ENCODE data around the gene FOXP4.

The FOXP4 gene

DNA sequence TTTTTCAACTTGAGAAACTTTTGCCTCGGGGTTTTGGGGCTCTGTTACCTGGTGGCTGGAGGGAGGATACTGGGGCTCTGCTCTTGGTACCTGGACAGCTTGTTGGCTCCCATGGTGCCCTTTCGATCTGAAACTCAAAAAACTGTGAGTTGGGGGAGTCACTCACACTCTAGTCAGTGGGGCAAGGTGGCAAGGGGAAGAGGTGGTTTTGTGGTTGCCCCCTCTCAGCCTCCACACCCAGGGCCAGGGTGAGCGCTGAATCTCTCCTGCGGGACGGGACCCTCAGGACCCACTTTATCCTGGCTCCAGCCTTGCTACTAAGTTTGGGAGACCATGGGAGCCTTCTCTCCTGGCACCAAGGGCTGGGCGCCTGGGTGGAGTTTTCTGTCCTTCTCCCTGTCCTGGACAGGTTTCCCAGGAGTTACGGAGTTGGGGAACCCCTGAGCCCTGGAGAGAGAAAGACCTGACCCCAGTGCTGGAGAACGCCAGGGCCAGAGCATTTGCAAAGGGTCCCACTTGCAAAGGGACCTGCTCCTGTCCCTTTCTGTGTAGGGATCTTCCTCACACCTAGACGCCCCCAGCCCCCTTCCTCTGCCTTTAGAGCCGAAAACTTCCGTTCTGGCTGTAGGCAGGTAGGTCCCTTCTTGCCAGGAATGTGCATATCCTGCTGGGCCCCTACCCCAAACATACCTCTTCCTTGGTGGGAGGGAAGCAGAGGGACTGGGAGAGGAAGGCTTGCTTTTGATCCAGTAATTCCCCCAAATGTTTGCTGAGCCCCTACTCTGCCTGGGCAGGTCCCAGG is 2.9 kb downstream of the FOXP4 start:
- no peak for DNase-seq

DNA sequence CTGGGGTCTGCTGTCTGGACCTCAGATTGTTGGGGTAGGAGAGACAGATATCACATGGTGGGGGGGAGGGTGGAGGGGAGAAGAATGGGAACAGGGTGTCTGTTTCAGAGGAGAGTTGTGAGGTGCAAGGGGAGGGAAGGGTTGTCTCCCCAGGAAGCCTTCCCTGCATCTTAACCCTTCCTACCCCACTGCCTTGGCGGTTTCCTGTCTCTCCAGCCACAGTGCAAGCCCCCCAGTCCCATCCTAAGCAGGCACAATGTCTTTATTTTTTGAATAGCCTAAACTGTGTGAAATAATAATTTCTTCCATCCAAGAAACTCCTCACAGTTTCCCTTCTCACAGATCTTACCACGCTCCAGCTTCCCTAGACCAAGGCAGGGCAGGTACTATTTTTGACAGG is 3.5 kb downstream of the FOXP4 start:
- DNase-seq: no peak

DNA sequence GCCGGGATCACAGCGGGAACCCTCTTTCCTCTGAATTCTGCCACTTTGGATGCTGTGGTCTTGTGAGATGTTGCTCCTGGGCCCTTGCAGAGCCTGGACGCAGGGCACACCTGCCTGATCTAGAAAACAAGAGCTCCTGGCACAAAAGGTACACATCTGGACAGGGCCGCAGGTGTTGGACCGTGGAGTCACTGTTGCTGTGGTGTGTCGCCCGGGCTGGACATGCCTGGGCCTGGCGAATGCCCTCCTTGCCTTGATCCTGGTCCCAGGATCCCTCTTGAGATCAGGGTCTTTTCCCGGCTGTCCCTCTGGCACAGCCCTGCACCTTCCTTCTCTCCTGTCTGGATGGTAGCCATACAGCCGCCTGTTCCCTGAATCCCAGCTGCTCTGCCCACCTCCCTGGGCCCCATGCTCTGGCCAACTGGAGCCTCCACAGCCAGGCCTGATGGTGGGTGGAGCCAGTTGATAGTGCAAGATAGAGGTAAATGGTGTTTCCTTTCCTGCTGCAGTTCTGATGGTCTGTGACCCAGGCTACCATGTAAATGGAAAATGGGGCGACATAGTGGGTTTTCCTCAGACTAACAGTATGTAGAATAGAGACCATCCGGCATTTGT is 5.0 kb downstream of the FOXP4 start:
- peak; percentile 88 for DNase-seq

DNA sequence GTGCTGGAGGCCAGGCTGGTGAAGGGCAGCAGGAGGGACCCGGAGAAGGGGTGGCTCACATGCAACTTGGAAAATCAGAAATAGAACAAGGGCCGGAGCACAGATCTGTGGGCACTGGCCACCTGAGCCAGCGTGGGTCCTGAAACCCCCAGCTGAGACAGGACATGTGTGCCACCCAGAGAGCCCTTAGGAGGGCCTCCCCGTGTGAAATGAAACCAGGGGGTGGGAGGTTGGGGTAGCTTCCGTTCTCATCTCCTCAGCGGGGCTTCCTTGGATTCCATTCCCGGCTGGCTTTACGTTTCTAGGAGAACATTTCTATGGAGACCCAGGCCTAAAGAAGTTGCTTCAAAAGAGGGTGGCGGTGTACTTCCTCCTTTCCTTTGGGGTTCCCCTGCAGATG is 5.7 kb downstream of the FOXP4 start:
- no peak for DNase-seq

DNA sequence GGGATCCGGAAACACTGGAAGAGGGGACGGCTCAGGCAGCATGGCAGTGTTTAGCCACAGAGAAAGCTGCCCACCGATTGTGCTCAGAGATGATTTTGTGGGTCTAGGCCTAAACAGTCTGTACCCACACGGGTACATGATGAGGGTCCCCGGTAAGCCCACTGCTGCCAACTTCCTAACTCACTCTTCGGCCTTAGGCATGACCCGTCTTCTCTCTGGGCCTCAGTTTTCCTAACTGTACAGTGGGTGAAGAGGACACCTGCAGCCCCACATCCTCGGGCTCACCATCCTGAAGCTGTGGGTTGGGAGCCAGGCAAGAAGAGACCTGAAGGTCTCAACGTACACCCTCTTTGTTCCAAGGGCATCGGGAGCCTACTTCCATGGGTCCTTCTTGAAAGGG is 6.5 kb downstream of the FOXP4 start:
- DNase-seq: no peak

- DNase-seq: no peak
These were observed 7.3 kb downstream of the FOXP4 start for GRCh38 chr6:41553405-41553999.

- no peak for DNase-seq
These were observed 9.4 kb downstream of the FOXP4 start for GRCh38 chr6:41555326-41556300.

DNA sequence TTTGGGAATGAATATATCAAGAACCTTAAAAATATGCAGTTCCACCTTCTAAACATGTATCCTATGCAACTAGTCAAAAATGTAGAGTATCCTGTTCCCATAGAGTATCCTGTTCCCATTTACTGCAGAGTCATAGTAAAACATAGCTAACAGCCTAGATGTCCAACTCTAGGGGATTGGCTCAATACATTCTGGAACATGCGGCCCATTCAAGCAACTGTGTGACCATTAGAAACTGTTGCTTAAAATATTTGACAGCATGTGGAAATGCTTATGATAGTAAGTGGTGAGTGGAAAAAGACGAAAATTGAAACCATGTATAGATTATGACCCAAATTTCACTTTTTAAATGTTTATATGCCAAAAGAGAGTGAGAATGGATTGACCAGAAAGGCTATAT is 11.2 kb downstream of the FOXP4 start:
- DNase-seq: no peak

DNA sequence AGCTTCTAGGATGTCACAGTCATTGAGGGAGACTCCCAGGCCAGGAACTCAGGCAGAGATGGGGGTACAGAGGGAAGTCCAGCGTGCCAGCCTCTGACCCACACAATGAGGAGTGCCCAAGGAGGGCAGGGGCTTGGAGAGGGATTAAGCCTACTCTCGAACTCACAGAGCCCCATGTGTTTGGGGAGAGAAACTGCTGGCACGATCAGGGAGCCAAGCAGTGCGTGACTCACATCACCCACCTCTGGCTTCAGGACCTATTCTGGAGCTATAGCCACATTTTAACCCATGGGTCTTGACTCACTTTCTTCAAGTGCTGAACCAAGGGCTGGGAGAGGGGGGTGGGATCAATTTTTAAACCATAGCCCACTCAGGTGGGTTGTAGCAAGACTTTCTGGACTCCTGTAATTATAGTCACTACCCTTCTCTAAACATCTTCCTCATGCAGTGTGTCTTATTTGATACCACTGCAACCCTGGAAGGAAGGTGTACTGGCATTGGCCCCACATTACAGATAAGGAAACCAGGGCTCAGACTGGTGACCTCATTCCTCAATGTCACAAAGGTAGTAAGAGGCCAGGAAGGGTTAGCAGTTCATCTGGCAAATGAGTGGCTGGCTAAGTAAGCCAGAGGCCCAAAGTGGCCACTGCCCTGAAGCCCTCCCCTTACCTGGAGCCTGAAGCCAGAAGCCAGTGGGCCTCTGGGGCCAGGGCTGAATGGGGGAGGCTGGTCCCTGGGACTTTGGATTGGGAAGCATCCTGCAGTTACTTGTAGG is 12.0 kb downstream of the FOXP4 start:
- no peak for DNase-seq

GRCh38 chr6:41559655-41560427 is 13.7 kb downstream of the FOXP4 start:
- DNase-seq: no peak

DNA sequence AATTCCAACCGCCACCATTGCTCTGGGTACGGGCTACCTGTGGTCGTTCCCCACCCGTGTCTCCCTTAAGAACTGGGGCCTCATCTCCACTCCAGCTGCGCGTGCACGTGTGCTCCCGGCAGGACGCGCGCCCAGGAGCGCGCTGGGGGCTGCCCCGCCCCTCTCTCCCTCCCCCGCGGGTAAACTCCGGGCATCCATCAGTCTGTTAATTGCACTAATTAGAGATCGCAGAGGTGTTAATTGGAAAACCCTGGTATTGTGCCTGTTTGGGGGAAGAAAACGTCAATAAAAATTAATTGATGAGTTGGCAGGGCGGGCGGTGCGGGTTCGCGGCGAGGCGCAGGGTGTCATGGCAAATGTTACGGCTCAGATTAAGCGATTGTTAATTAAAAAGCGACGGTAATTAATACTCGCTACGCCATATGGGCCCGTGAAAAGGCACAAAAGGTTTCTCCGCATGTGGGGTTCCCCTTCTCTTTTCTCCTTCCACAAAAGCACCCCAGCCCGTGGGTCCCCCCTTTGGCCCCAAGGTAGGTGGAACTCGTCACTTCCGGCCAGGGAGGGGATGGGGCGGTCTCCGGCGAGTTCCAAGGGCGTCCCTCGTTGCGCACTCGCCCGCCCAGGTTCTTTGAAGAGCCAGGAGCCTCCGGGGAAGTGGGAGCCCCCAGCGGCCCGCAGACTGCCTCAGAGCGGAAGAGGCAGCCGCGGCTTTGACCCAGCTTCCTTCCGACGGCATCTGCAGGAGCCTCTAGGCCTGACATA is 14.4 kb downstream of the FOXP4 start:
- DNase-seq: no peak

- no peak for DNase-seq
These were observed 15.2 kb downstream of the FOXP4 start for GRCh38 chr6:41561416-41561815.

DNA sequence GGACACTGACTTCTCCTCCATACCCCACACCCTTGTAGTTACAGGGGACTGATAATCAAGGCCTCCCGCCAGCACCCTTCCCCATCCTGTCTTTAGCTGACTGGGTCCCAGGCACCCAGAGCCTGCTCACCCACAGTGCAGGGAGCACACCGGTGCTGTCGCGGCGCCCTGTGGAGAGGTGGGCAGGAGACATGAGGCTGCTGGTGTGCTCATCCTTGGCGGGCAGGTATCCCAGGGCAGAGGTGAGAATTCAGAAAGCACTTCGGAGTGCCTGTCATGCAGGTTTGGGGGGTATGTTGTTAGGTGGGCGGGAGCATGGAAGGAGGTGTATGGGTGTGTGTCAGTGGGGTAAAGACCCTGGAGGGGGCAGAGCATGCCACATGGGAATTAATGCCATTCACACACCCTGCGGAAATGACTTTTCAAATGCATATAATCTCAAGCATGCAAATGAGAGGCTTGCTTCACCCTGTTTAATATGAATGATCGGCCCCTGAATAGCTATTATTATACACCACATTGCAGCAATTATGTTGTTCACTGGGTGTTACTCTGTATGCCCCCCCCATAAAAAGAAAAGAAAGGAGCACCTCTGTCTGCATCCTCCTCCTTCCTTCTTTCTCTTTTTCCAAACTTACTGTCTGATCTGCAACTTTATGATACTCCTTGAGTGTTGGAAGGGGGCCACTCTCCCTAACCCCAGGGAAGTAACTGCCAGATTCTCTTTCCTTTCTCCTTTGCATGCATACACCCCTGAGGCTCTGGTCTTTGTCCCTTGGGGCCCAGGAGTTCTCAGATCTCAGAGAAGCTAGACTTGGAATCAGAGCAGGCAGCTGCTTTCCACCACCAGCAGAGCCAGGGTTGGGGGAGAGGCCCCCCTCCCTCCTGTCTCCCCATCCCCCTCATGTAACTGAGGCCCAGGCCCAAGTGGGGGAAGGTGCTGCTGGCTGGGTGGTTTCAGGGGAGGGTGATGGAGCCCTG is 16.0 kb downstream of the FOXP4 start:
- no peak for DNase-seq

GRCh38 chr6:41563060-41563776 is 17.0 kb downstream of the FOXP4 start:
- no peak for DNase-seq

DNA sequence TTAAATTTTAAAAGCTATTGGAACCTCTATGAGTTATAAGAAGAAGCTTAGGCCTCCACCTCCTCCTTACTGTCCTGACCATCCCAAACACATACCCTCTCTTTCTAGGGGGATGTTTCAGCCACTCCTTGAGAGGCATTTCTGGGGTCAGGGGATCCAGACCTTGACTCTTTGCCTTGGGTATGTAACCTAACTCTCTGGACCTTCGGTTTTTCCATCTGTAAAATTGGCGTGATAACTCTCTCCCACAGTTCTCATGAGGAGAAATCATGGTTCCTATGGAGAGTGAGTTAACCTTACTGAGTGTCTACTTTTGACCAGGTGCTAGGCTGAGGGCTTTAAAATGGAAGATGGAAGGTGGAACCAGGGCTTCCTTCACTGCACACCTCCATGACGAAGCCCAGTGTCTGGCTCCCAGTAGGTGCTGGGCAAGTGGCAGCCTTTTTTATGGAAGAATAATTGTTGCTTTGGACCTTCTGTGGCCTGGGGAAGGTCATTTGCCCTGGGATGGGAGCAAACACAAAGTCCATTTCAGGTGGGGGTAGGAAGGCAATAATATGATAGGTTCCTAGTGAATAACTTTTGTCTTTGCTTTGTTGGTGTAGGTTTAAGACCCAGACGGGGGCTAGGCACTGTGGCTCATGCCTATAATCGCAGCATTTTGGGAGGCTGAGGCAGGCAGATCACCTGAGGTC is 18.4 kb downstream of the FOXP4 start:
- DNase-seq: no peak

GRCh38 chr6:41565701-41566100 is 19.5 kb downstream of the FOXP4 start:
- no peak for DNase-seq

DNA sequence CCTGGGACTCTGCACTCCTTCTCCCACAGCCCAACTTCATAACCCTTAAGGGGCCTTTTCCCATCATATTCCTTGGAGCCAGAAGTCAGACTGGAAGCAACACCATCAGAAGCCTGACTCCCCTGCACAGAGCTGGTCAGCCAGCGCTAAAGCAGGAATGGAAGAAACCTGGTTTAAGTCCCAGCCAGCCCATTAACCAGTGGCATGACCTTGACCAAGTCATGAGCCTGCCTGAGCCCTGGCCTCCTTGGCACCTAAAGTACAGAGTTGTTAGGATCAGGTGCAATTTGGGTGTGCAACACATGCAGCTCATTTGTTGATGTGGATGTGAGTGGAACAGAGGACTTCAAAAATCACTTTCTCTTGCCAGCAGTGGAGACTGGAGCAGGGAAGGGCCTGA is 20.8 kb downstream of the FOXP4 start:
- DNase-seq: no peak

GRCh38 chr6:41567684-41568083 is 21.5 kb downstream of the FOXP4 start:
- no peak for DNase-seq

All from NCI-H510A treated with DMSO at 0.1 percent for 48 hours (cell line).